Superior temporal gyrus (tissue), 1 donor: ENCODE data around the gene ACOT8.
A peak's percentile ranks its signal among the peaks of the same experiment; 100 is the strongest.
"Not testable (repeated sequence)": the region's sequence is repeated elsewhere in the genome, so short reads cannot be mapped to it uniquely, and the experiment has no call there.

ENCODE experiments used
- DNase-seq: peaks from one replicate; pipeline ENCODE4 v3.0.0-alpha.2; 2016; ENCODE audit errors: extremely low spot score

The ACOT8 gene

DNA sequence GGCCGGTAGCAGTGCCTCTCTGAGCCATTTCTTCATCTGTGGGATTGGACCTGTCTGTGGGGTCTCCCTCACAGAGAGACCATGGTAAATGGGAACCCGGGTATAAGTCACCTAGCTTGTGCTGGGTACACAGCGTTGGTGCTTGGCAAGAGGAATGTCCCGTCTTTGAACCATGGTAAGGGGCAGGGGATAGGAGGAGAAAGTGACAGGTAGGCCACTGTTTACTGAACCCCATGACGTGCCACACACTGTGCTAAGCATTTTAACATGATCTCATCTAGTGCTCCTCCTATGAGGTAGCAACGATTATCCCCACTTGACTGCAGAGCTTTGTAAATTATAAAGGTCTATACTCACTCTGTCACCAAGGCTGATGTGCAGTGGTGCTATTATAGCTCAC, 29.5 kb downstream of the ACOT8 start:
- no peak for DNase-seq

DNA sequence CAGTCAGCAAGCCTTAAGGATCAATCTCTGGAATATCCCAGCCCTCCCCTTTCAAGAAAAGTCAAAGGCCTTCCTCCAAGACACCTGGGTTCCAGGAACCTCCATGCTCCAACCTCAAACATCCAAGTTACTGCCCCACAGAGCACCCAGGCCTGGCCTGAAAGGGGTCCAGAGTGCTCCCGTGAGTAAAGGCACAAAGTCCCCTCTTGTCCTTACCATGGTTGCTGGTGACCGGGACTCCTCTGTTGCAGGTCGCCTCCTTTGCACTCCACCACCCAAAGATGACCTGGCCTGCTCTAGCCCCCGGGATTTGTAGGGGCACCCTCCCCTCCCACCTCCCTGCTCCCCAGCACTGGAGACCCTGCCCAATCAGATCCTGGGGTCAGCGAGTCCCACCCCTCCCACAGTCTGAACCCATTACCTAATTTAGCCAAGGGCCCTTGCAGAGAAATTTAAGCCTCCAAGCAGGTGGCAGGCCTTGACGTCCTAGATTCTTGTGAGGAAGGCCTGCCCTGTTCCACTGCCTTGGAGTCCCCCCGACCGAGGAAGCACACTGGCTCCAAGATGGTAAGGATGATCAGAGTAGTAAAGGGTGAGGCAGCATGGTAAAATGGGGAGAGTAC, 30.1 kb downstream of the ACOT8 start, which contains the start of gene TNNC2:
TSS of gene TNNC2 (minus strand) at position 283 of the 623 bp plus-strand sequence. CDS start at position 219, 64 bp downstream.
- DNase-seq: no peak

DNA sequence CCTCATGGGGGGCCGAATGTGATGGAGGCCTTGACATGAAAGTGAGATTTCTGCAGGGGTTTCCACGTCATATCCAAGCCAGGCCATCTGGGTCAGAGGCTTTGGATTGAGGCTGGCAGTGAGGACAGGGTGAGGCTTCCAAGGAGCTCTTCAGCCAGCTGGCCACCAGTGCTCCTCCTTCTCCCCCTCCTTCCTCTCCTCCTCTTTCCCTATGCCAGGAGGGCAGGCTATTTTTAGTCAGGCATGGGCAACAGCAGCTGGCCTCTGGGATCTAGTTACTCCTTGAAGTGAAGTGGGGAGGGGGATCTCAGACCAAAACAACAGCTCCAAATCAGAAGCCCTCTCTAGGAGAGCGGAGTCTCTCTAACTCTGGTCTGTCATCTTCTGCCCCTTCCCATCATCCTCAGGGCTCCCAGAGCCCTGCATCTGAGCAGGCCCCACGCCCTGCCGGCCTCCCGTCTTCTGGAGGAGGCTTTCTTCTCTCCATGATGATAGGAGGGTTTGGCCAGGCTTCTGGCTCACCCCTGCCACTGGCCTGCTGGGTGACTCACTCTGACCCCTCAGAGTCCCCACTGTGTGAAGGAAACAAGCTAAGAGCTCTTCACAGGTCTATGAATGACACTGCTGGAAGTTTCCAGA, 30.7 kb downstream of the ACOT8 start:
- DNase-seq: no peak

DNA sequence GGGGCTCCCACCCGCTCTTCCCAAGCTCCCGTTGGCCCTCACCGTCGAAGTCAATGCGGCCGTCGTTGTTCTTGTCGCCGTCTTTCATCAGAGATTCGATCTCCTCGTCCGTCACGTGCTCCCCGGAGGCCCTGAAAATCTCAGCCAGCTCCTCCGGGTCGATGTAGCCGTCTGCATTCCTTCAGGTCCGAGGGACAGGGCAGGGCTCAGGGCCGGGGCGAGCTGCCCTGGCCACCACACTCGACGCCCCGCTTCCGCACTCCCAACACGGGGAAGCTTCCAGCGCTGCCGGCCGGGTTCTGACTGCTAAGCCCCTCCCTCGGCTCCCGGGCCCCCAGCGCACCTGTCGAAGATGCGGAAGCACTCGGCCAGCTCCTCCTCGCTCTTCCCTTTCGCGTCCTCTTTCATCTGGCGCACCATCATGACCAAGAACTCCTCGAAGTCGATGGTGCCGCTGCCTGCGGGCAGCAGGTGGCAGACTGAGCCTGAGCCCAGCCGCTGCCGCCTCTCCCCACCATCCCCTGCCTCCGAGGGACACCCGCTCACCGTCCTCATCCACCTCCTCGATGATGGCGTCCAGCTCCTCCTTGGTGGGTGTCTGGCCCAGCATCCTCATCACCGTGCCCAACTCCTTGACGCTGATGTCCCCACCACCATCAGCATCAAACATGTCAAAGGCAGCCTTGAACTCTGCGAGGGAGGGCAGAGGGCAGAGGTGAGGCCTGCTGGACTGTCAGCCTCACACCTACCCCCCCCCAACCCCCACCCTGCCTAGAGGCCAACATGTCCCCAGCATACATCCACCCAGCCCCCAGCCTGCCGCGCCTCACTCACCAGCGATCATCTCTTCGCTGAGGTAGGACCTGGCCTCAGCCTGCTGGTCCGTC, 33.0 kb downstream of the ACOT8 start:
- DNase-seq: no peak

DNA sequence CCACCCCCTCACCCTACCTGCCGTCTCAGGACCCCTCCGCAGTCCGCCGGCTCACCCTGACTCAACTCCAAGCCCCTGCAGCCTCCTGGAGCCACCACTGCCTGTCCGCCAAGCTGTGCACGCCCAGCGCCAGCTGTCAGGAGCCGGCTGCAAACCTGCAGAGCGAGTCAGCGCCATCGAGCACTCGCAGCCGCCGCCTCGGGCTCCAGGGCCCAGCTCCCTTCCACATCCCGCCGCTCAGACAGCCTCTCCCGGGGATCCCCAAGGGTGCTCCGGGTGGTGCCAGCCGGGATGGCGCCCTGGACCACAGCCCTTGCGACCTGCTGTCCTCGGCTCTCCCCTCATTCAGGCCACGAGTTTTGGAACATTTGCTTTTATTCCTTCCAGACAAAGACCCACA, 34.3 kb downstream of the ACOT8 start:
- no peak for DNase-seq

DNA sequence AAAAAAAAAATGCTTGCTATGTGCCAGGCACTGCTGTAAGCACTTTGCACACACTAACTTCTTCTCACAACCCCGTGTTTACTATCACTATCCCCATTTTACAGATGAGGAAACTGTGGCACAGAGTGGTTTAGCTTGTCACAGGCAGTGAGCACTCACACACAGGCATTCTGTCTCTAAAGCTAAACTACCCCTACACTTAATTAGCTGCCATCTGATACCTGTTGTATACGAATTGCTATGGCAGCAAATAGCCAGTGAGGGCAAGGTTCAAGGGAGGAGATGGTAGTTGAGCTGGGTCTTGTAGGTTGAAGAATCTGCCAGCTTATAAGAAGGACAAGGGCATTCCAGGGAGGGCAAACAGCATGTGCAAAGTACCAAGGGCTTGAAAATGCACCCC, 35.2 kb downstream of the ACOT8 start:
- no peak for DNase-seq

DNA sequence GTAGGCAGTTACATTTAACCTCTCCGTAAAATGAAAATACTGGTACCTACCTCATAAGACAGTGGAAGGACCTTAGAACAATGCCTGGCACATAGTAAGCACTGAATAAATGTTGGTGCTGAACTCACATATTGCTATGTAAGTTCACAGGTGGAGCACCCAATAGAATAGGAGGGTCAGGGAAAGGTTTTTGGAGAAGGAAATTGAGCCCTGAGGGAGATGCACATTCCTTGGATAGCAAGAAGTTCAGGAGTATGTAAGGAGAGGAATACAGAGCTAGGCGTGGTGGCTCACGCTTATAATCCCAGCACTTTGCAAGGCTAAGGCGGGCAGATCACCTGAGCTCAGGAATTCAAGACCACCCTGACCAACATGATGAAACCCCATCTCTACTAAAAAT, 37.7 kb downstream of the ACOT8 start:
- no peak for DNase-seq

DNA sequence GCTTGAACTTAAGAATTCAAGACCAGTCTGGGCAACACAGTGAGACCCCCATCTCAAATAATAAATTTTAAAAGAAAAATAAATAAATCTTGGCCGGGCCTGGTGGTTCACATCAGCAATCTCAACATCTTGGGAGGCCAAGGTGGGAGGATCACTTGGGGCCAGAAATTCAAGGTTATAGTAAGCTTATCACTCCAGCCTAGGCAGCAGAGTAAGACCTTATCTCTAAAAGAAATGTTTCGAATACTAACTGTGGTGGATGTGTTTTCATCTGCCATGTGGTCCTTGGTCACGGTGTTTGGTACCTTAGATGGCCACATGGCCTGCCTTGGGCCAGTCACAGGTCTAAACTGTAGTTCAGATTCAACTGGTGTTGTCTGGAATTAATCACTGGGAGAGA, 39.0 kb downstream of the ACOT8 start:
- DNase-seq: no peak

DNA sequence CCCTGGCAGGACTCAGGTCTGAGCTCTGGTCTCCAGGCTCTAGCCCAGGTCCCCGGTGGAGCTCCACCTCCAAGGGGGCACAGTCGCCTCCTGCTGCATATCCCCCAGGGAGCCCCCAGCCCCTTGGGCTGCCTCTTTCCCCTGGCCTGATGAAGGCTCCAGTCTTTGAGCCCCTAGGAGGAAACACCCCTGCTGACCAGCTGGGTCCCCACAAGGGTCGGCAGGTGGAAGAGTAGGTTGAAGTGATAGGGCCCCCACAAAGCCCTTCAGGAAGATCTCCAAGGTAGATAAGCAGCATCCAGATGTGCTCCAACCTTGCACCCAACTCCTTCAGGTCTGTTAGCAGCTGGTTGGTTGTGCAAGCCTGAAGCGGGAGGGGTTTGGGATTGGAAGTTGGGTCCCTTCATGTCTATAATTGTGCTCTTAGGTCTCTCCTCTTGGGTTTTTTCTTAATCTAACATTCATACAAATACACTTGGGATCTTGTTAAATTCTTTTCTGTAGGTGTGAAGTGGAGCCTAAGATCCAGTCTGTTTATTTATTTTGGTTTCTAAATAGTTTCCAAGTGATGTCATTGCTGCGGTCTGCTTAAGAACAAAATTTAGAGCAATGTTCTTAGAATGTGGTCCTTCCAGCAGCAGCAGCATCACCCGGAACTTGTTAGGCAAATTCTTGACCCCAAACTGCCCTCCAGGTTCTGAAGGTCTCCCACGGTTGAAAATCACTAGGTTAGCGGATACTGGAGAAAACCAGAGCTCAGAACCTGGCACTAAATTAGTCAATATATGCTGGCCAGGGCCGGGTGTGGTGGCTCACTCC, 39.6 kb downstream of the ACOT8 start:
- no peak for DNase-seq

DNA sequence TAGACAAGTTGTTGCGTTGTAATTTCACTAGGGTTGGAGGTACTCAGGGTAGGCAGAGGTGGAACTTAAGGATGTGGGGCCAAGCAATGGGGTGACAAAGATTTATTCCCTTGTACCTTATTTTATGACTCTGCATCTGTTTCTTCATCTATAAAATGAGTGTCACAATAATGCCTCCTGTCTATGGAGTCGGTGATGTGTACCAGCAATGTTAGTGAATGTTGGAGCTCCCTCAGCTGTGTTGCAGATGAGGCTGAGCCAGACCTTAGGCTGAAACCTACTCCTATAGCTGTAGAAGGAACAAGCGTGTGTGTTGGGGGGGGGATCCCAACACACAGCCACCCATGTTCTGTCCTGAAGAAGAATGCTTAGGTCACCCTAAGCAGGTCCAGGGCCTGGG, 40.2 kb downstream of the ACOT8 start:
- DNase-seq: no peak

DNA sequence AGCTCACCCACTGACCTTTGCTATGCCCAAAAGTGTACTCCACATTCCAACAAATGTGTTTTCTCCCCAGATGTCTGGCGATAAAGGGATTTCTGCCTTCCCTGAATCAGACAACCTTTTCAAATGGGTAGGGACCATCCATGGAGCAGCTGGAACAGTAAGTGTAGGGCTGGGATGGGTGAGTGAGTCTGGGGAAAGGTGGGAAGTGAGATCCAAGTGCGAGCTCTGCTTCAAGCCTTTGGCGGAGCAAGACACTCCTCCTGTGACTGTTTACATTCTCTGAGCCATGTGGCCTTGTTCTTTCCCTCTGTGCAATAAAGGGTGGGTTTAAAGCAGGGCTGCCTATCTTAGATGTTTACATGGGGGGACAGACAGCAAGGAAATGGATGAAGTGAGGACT, 42.9 kb downstream of the ACOT8 start:
- DNase-seq: no peak

DNA sequence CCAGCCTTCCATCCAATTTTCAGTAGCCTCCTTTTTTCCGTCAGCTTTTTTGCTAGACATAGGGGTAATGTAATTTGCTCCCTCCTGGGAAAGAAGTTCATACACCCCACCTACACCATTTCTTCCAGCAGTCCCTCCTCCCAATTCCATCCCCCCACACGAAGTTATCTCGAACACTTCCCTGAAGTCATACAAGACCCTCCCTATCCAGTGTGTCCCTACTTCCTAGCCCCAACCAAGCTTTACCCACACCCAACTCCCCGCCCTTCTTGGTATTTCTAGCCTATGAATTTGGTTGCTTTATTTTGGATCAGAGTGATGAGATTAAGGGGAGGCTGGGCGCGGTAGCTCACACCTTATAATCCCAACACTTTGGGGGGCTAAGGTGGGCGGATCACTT, 43.7 kb downstream of the ACOT8 start:
- no peak for DNase-seq

DNA sequence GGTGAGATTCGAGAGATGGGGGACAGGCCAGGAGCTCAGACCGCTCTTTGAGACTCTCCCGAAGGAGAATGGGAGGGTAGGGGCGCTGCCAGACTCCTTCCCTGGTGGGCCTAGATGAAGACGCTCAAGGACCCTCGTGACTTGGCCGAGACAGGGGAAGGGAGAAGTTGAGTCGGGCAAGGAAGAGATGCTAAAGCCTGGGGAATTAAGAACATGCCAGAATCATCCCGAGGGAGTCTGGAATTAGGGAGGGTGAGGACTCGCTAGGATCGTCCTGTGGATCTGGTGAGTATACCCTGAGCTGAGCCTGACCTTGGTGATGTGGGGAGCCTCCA, 44.2 kb downstream of the ACOT8 start:
- no peak for DNase-seq

DNA sequence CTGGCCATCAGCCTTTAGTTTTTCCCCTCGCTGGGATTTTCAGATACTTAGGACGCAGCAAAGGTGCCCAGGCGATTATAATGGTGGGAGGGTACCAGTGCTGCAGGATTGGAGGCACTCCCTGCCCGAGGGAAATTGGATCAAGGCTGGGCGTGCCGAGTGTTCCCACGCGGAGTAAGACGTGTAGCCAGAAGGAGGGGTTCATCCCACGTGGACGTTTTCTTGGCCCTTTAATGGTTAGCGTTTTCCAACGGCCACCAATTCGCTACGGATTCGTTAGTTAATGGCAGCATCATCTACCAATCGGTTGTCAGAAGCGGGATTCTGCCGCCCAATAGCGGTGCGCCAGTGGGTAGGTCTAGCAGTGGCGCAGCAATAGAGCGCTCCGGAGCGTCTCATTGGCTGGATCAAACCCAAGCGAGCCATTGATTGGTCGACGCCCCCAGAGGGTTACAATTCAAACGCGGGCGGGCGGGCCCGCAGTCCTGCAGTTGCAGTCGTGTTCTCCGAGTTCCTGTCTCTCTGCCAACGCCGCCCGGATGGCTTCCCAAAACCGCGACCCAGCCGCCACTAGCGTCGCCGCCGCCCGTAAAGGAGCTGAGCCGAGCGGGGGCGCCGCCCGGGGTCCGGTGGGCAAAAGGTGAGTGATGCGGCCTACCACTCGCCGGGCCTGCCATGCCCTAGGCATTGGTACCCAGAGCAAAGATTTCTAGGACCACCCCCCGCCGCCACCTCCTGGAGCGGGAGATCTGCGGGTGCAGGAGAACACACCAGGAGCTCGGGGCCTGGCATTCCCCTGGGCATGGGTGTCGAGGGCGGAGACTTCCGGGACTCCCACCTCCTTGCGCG, 44.8 kb downstream of the ACOT8 start, which contains the start of gene UBE2C:
TSS of gene UBE2C (plus strand) at position 488 of the 849 bp plus-strand sequence. CDS start at position 540, 52 bp downstream.
- peak; percentile 100 for DNase-seq

DNA sequence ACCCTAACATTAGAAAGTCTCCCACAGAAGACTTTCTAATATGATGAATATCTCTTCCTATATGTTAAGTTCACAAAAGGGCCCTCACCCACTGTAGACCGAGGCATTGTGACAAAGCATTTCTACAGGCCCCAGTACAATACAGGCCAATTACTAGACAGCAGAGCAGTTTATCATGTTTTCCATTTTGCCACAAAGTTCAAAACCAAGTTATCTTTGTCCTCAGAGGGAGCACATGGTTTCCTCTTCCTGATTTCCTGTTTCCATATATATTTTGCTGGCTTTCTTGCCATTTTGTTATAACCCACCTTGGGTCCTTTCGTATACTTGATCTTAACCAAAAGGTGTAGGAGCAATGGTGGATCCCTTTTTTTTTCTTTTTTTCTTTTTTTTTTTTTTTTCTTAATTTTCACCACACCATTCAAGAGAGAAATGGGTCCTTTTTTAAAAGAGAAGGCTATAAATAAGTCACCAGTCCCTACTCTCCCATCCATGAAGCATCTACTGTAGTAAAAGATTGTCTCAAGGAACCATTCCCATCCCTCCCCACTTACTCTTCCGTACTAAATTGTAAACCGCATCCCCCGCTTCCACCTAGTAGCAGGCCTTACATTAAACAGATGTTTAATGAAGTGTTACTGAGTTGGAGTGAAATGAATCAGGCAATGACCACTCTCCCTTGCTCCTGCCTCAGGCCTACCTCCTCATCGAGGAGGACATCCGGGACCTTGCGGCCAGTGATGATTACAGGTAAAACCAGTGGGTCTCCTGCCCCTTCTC, 46.8 kb downstream of the ACOT8 start:
- DNase-seq: no peak

DNA sequence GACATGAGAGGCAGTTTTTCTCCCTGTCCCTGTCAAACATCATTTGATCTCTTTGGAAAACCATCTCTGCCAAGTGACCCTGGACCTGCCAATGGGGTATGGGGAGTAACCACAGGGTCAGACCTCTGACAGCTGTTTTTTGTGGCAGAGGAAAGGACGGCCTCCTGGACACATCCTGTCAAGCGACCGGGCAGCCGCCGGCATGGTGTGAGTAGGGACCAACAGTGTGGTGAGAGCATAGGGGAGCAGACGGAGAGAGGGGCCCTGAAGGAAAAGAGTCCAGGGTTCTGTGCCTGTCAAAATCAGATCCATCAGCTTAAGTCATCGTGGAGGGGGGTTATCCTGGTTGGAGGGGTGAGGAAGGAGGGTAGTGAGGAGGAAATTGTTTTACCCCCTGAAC, 55.3 kb downstream of the ACOT8 start:
- DNase-seq: no peak

DNA sequence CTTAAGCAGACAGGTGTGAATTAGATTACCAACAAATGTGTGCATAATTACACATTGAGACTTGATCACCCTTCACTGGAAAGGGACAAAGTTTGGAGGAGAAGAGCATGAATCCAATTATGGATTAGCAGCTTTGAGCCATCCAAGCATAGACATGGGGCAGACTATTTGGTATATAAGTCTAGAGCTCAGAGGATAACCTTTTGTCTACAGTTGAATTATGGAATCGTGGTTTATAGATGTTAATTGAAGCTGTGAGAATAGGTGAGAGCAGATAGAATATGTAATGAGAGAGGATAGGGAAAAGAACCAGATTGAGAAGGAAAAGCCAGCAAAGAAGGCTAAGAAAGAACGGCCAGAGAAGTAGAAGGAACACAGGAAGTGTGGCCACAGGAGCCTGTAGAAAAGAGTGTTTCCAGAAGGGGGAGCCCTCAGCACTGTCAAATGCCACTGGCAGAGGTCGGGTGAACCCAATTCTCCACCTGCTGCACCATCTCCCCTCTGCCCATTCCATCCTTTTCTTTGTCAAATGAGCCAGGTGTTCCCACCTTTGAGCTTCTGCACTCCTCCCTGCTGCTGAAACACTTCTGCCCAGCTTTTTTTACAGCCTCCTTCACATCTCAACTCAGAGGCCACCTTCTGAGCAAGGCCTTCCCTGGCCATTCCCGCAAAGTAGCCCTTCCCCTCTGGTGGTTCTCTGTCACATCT, 58.1 kb downstream of the ACOT8 start:
- peak; percentile 75 for DNase-seq

DNA sequence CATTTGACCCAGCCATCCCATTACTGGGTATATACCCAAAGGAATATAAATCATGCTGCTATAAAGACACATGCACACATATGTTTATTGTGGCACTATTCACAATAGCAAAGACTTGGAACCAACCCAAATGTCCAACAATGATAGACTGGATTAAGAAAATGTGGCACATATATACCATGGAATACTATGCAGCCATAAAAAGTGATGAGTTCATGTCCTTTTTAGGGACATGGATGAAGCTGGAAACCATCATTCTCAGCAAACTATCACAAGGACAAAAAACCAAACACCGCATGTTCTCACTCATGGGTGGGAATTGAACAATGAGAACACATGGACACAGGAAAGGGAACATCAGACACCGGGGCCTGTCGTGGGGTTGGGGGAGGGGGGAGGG, 59.2 kb downstream of the ACOT8 start:
- not testable (repeated sequence) for DNase-seq

DNA sequence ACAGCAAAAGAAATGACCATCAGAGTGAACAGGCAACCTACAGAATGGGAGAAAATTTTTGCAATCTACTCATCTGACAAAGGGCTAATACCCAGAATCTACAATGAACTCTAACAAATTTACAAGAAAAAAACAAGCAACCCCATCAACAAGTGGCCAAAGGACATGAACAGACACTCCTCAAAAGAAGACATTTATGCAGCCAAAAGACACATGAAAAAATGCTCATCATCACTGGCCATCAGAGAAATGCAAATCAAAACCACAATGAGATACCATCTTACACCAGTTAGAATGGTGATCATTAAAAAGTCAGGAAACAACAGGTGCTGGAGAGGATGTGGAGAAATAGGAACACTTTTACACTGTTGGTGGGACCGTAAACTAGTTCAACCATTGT, 59.7 kb downstream of the ACOT8 start:
- not testable (repeated sequence) for DNase-seq
